DND-41 (cell line): ENCODE results near the gene NKAIN2.

Source experiments
- EZH2 ChIP-seq: IDR thresholded peaks from 3 replicates; pipeline ENCODE4 v1.6.1; 2012; ENCODE audit warnings: borderline replicate concordance, low read depth, mild to moderate bottlenecking, moderate library complexity, low read length, inconsistent platforms; ENCODE audit not compliant: severe bottlenecking
- TF ChIP-seq, protein P1 (sequence below): IDR thresholded peaks from 2 replicates; pipeline ENCODE4 v1.5.1; 2012; ENCODE audit warnings: borderline replicate concordance, low read length, moderate library complexity, mild to moderate bottlenecking; ENCODE audit not compliant: poor library complexity, severe bottlenecking; ENCODE audit errors: extremely low read depth

DNA sequence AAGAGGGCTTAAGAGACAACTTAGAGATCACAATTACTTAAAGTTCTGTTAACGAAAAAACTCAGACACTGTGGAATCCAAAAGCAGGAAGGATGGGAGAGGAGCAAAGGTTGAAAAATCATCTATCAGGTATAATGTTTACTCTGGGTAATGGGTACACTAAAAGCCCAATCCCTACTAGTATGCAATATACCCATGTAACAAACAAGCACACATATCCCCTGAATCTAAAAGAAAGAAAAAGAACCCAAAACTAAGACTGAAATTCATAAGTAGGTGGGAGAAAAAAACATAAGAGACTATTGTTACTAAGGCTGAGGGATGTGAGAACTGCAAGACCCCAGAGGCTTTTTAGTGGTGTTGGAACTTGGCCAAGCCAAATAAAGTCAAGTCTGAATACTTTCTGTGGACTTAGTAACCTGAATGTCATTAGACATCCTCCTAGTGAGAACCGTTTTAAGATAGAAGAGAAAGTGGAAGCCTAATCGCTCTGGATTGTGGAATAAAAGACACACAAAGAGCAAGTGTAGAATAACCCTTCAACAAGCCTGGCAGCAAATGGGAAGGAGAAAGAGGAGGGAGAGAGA is 969.2 kb downstream of the NKAIN2 start:
- TF ChIP-seq, protein P1, sequence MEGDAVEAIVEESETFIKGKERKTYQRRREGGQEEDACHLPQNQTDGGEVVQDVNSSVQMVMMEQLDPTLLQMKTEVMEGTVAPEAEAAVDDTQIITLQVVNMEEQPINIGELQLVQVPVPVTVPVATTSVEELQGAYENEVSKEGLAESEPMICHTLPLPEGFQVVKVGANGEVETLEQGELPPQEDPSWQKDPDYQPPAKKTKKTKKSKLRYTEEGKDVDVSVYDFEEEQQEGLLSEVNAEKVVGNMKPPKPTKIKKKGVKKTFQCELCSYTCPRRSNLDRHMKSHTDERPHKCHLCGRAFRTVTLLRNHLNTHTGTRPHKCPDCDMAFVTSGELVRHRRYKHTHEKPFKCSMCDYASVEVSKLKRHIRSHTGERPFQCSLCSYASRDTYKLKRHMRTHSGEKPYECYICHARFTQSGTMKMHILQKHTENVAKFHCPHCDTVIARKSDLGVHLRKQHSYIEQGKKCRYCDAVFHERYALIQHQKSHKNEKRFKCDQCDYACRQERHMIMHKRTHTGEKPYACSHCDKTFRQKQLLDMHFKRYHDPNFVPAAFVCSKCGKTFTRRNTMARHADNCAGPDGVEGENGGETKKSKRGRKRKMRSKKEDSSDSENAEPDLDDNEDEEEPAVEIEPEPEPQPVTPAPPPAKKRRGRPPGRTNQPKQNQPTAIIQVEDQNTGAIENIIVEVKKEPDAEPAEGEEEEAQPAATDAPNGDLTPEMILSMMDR = no peak
- no peak for TF ChIP-seq EZH2
